GM18498 (cell line): ENCODE data around the gene RAB29.

ENCODE experiments used
- ATAC-seq: cut with Tn5 transposase; IDR thresholded peaks from one replicate; pipeline ENCODE4 v1.9.1; 2021; ENCODE audit warnings: mild to moderate bottlenecking, moderate library complexity; ENCODE audit not compliant: unreplicated experiment

The RAB29 gene

DNA sequence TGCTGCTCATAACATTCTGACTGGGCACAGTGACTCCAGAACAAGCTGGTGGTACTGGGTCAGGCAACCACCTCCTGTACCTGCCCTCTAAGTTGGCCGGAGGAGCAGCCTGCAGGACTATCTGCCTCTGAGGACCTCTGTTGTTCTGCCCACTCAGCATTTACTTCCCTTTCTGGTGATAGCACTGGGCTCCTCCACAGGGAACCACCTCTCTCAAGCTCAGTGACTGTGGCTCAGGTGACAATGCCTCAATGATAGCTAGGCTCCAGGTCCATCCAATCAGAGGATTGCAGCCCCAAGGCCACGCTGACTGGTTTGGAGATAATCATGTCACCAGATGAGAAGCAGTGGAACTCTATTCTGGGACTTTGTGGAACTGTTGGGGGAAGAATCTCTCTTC, 21.9 kb upstream of the RAB29 start:
- no peak for ATAC-seq

- ATAC-seq = peak; percentile 73
Observed at GRCh38 chr1:205794011-205794730, 18.9 kb upstream of the RAB29 start.

DNA sequence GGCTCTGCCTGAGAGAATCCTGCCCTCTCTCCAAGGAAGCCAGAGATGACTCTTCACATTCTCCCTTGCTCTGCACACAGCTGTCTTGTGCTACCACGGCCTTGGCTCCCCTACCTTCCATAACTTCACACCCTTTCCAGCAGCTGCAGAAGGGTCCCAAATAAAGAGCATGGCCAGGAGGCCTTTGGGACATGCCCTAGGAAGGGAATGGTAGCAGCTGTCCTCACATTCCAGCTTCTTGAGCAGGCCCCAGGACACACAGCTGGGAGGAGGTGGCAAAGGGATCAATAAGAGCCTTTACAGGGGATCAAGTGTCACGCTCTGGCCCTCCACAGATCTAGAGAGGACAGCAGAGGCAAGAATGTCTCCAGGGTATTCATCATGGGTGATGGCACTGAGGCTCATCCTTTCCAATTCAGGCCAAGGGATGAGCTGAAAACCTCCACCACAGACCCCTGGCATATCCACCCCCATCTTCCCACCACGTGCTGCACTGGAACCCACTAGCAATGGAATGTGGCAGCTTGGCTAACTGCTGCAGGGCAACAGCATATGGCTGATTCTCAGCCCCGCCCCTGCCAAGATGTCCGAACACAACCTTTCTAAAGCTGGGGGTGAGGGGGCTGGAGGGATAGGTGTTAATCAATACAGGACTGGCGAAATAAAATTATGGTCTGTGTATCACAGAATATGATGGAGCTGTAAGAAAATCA, 17.8 kb upstream of the RAB29 start:
- ATAC-seq = no peak

DNA sequence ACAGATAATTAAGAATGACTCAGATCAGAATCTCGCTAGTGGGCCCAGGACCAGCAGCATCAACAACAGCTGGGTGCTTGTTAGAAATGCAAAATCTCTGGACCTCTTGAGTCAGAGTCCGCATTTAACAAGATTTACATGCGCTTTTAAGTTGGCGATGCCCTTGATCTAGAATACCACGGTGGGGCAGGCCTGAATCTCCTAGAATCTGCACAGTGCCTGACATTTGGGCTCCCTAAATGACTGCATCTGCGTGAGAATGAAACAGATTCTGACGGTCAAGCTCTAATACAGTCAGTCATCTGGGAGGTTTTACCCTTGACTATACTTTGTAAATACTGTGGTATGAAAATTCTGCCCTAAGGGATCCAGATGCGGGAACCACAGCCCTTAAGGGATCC, 17.2 kb upstream of the RAB29 start:
- ATAC-seq = peak; percentile 41

GRCh38 chr1:205791568-205792180, 16.4 kb upstream of the RAB29 start:
- ATAC-seq = no peak

DNA sequence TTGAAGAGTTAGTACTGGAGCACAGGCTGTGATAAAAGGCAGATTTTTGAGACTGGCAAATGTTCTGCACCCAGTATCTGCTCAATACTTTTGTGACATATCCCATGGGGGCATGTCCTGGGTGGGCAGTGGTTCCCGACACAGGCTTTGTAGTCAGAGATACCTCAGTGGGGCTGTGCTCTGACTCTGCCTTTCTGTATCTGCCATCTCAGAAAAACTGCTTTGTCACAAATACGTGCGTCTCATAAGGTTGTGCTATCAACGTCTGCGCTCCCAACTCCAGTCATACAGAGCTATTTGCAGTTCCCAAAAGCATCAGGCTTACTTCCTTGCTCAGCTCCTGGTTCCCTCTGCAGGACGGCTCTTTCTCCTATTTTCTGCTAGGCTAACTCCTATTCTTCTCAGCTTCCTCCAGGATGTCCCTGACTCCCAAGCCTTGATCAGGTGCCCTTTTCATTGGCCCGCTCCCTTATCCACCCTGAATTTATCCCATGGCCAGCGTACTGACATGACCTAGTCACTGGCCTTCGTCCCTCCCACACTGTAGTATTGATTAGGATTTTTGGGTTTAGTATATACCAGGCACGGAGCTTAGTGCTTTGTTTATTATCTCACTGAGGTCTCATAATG, 12.1 kb upstream of the RAB29 start:
- ATAC-seq = no peak

- ATAC-seq = no peak
Observed at GRCh38 chr1:205786601-205787000, 11.3 kb upstream of the RAB29 start.

DNA sequence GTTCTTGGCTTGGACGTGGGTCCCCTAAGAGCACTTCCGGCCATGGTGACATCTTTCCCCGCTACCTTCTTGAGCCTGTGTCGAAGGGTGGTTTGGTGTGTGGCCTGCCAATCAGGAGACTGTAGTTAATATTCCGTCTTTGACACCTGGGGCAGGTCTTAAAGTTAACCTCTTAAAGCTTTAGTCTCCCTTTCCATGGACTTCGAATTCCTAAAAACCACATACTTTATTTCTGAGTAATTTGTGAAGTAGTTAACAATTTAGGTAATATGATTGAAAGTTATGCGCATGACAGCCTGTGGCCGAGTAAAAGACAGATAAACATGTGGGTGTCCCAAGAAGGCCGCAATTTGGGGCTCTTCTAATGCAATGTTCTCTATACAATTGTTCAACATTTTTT, 10.2 kb upstream of the RAB29 start:
- no peak for ATAC-seq

GRCh38 chr1:205783904-205784303, 8.6 kb upstream of the RAB29 start:
- no peak for ATAC-seq

GRCh38 chr1:205783433-205783795, 8.1 kb upstream of the RAB29 start:
- no peak for ATAC-seq

GRCh38 chr1:205782627-205783432, 7.5 kb upstream of the RAB29 start:
- no peak for ATAC-seq

DNA sequence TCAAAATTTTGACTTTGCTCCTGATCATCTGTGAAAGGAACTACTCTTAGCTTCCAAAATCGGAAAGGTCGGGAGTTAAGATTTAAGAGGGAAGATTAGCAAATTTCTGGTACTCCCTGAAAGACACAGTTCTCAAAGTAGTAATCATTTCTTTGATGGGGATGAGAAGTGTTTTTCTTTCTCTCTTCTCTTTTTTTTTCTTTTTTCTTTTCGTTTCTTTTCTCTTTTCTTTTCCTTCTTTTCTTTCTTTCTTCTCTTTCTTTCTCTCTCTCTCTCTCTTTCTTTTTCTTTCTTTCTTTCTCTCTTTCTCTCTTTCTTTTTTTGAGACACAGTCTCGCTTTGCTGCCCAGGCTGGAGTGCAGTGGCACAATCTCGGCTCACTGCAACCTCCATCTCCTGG, 5.1 kb upstream of the RAB29 start:
- no peak for ATAC-seq

GRCh38 chr1:205777994-205778393, 2.7 kb upstream of the RAB29 start:
- no peak for ATAC-seq

- ATAC-seq = no peak
Observed at GRCh38 chr1:205775717-205776056, 405 bp upstream of the RAB29 start.

- ATAC-seq = no peak
Observed at GRCh38 chr1:205774198-205775014, 876 bp downstream of the RAB29 start.

DNA sequence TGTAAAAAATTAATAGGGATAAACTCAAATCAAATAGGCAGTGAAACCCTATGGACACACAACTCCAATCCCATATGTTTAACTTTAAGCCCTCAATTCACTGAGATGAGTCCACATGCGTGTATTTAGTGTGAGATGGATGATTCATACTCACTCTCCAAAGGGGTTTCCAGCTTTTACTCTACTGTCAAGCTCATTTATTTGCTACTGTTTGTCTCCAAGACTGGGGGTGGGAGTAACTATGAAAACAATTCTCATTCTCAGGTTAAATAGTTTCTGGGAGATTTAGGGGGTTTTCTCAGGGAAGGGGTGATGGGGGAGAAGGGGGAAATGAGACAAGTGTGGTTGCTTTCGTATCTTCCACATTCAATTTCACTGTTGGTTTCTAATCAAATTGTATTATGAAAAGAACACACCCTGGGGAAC, 2.7 kb downstream of the RAB29 start:
- no peak for ATAC-seq

- ATAC-seq = no peak
Observed at GRCh38 chr1:205770618-205771017, 4.7 kb downstream of the RAB29 start.

GRCh38 chr1:205769641-205770365, 5.5 kb downstream of the RAB29 start:
- ATAC-seq = no peak

DNA sequence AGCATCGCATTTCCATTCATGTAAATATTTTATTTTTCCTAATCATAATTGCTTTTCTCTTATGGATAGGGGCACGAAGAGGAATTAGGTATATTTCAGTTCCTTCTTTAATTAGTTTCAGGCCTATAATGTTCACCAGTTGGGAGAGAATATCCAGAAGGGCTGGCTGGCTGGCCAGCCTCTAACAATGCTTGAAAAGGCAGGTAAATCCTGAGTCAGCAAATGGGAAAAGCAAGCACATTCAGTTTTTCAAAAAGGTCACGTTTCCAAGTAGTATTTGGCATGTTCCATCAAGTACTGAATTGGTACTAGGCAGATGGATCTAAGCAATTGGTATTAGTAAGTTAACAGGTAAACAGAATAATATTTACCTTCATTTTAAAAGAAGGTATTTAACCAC, 8.0 kb downstream of the RAB29 start:
- no peak for ATAC-seq

DNA sequence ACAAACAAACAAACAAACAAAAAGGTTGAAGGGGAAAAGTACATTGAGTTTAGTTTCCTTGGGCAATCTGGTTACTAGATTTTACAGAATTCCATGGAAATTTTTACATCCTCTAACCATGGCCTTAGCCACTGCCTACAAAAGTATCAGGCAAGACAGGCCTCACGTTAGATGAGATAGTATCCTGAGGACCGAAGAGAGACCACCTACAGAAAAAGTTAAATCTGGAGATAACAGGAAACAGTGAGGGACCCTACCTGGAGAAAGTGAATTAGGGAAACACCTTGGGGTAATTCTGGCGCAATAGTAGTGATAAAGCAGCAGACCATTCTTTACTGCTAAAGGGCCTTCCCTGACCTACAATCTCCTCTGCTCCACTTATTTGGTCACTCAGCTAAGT, 8.7 kb downstream of the RAB29 start:
- no peak for ATAC-seq
